Measurements from ENCODE around the gene PPP1R36.
"Not testable (repeated sequence)": the region's sequence is repeated elsewhere in the genome, so short reads cannot be mapped to it uniquely, and the experiment has no call there.

The PPP1R36 gene

GRCh38 chr14:64508215-64508776 is 41.5 kb upstream of the PPP1R36 start:
- H3K4me3 ChIP-seq (ENCODE audit: low read depth, low read length) = no peak overlapping the region
- TF ChIP-seq CTCF (IDR thresholded peaks at IDR 0.05; ENCODE audit: low read depth, low read length, missing control alignments) = no peak
- no peak for DNase-seq (ENCODE audit: low read depth)
- in situ Hi-C loops (cut with HindIII; ENCODE audit: low sequenced_read_pairs) = no loop called here

GRCh38 chr14:64509036-64509435 is 40.7 kb upstream of the PPP1R36 start:
- DNase-seq (ENCODE audit: low read depth) = no peak
- TF ChIP-seq CTCF (IDR thresholded peaks at IDR 0.05; ENCODE audit: low read depth, low read length, missing control alignments) = no peak
- no peak overlapping the region for H3K4me3 ChIP-seq (ENCODE audit: low read depth, low read length)
- in situ Hi-C loops (cut with HindIII; ENCODE audit: low sequenced_read_pairs) = no loop called here

GRCh38 chr14:64510825-64511671 is 38.7 kb upstream of the PPP1R36 start:
- DNase-seq (ENCODE audit: low read depth) = peak; percentile 48
- peak; percentile 92 for TF ChIP-seq CTCF (IDR thresholded peaks at IDR 0.05; ENCODE audit: low read depth, low read length, missing control alignments)
- in situ Hi-C loops (cut with HindIII; ENCODE audit: low sequenced_read_pairs) = no loop called here
- no peak overlapping the region for H3K4me3 ChIP-seq (ENCODE audit: low read depth, low read length)

GRCh38 chr14:64513271-64513670 is 36.5 kb upstream of the PPP1R36 start:
- TF ChIP-seq CTCF (IDR thresholded peaks at IDR 0.05; ENCODE audit: low read depth, low read length, missing control alignments) = no peak
- DNase-seq (ENCODE audit: low read depth) = no peak
- in situ Hi-C loops (cut with HindIII; ENCODE audit: low sequenced_read_pairs) = no loop called here
- H3K4me3 ChIP-seq (ENCODE audit: low read depth, low read length) = no peak overlapping the region

- in situ Hi-C loops (cut with HindIII; ENCODE audit: low sequenced_read_pairs) = no loop called here
- no peak for TF ChIP-seq CTCF (IDR thresholded peaks at IDR 0.05; ENCODE audit: low read depth, low read length, missing control alignments)
- no peak overlapping the region for H3K4me3 ChIP-seq (ENCODE audit: low read depth, low read length)
Observed at GRCh38 chr14:64515053-64515452, 34.7 kb upstream of the PPP1R36 start.

GRCh38 chr14:64516969-64517368 is 32.8 kb upstream of the PPP1R36 start:
- in situ Hi-C loops (cut with HindIII; ENCODE audit: low sequenced_read_pairs) = no loop called here
- no peak overlapping the region for H3K4me3 ChIP-seq (ENCODE audit: low read depth, low read length)
- DNase-seq (ENCODE audit: low read depth) = no peak
- no peak for TF ChIP-seq CTCF (IDR thresholded peaks at IDR 0.05; ENCODE audit: low read depth, low read length, missing control alignments)

More at GRCh38 chr14:64515053-64515452, 34.7 kb upstream of the PPP1R36 start:
- no peak for DNase-seq (ENCODE audit: low read depth)

GRCh38 chr14:64517667-64518066 is 32.1 kb upstream of the PPP1R36 start:
- DNase-seq (ENCODE audit: low read depth); H3K4me3 ChIP-seq (ENCODE audit: low read depth, low read length); in situ Hi-C loops (cut with HindIII; ENCODE audit: low sequenced_read_pairs): not testable (repeated sequence)
